NCI-H146 (cell line): ENCODE measurements around the gene FOLR2.
"Not testable (repeated sequence)": the region's sequence is repeated elsewhere in the genome, so short reads cannot be mapped to it uniquely, and the experiment has no call there.

ENCODE experiments used
- DNase-seq: peaks from one replicate; lab custom pipeline; 2025; lab: John Stamatoyannopoulos, UW

FOLR2 gene

GRCh38 chr11:72240461-72241290, 24.1 kb downstream of the FOLR2 start:
- no peak for DNase-seq

- DNase-seq: no peak
These were observed 24.7 kb downstream of the FOLR2 start for GRCh38 chr11:72241291-72241781.

- DNase-seq: no peak
These were observed 25.5 kb downstream of the FOLR2 start for GRCh38 chr11:72242141-72242540.

- DNase-seq: no peak
These were observed 26.8 kb downstream of the FOLR2 start for GRCh38 chr11:72243173-72244059.

- DNase-seq: peak; percentile 34
These were observed 27.4 kb downstream of the FOLR2 start, which contains the start of gene PHOX2A for GRCh38 chr11:72244060-72244360. Gene PHOX2A (minus strand): TSS chr11:72244176. CDS start chr11:72244004, 172 bp downstream.

- DNase-seq: peak; percentile 37
These were observed 28.0 kb downstream of the FOLR2 start for GRCh38 chr11:72244361-72245262.

- no peak for DNase-seq
These were observed 28.7 kb downstream of the FOLR2 start for GRCh38 chr11:72245263-72245816.

- DNase-seq: no peak
These were observed 31.0 kb downstream of the FOLR2 start for GRCh38 chr11:72247584-72247983.

GRCh38 chr11:72249961-72250360, 33.4 kb downstream of the FOLR2 start:
- no peak for DNase-seq

GRCh38 chr11:72250661-72251464, 34.3 kb downstream of the FOLR2 start:
- no peak for DNase-seq

- DNase-seq: no peak
These were observed 35.0 kb downstream of the FOLR2 start for GRCh38 chr11:72251614-72252013.

GRCh38 chr11:72253392-72253791, 36.8 kb downstream of the FOLR2 start:
- DNase-seq: no peak

GRCh38 chr11:72254299-72254993, 37.9 kb downstream of the FOLR2 start:
- DNase-seq: no peak

GRCh38 chr11:72257570-72257969, 41.0 kb downstream of the FOLR2 start:
- no peak for DNase-seq

- no peak for DNase-seq
These were observed 42.9 kb downstream of the FOLR2 start for GRCh38 chr11:72259490-72259889.

GRCh38 chr11:72260574-72260973, 44.0 kb downstream of the FOLR2 start:
- DNase-seq: no peak

- DNase-seq: no peak
These were observed 46.8 kb downstream of the FOLR2 start for GRCh38 chr11:72263361-72263760.

GRCh38 chr11:72265951-72266350, 49.4 kb downstream of the FOLR2 start:
- no peak for DNase-seq

GRCh38 chr11:72266960-72267359, 50.4 kb downstream of the FOLR2 start:
- not testable (repeated sequence) for DNase-seq
